ENCODE results near the gene PGBD5.

Gene PGBD5

GRCh38 chr1:230276401-230276800 lies 149.7 kb downstream of the PGBD5 start:
- TF ChIP-seq, protein P1, sequence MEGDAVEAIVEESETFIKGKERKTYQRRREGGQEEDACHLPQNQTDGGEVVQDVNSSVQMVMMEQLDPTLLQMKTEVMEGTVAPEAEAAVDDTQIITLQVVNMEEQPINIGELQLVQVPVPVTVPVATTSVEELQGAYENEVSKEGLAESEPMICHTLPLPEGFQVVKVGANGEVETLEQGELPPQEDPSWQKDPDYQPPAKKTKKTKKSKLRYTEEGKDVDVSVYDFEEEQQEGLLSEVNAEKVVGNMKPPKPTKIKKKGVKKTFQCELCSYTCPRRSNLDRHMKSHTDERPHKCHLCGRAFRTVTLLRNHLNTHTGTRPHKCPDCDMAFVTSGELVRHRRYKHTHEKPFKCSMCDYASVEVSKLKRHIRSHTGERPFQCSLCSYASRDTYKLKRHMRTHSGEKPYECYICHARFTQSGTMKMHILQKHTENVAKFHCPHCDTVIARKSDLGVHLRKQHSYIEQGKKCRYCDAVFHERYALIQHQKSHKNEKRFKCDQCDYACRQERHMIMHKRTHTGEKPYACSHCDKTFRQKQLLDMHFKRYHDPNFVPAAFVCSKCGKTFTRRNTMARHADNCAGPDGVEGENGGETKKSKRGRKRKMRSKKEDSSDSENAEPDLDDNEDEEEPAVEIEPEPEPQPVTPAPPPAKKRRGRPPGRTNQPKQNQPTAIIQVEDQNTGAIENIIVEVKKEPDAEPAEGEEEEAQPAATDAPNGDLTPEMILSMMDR (IDR thresholded peaks at IDR 0.05; ENCODE audit: low read depth, low read length), result no peak
- DNase-seq (ENCODE audit: low read depth, low spot score), result no peak
- H3K4me3 ChIP-seq (ENCODE audit: low read depth, low read length), result no peak overlapping the region
- in situ Hi-C loops (cut with HindIII; ENCODE audit: low sequenced_read_pairs), result no loop called here

DNA sequence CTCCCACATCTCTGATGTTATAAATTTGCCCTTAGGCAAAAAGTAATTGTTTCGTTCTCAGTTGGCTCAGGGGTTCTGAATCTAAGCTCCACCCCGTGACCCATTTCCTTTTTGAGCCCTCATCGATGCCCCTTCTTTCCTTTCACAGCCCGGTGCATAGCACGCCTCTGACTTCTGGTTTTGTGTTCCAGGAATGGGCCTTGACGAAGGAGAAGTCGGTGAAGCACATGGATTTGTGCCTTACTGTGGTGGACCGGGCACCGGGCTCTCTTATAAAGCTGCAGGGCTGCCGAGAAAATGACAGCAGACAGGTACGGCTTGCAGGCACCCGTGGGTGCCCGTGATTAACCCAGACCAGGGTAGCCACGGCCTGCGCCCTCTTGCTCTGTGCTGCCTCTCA lies 151.9 kb downstream of the PGBD5 start:
- no peak overlapping the region for H3K4me3 ChIP-seq (ENCODE audit: low read depth, low read length)
- no peak for DNase-seq (ENCODE audit: low read depth, low spot score)
- TF ChIP-seq, protein P1 (IDR thresholded peaks at IDR 0.05; ENCODE audit: low read depth, low read length), result no peak
- in situ Hi-C loops (cut with HindIII; ENCODE audit: low sequenced_read_pairs), result no loop called here

- TF ChIP-seq, protein P1 (IDR thresholded peaks at IDR 0.05; ENCODE audit: low read depth, low read length), result no peak
Measured at GRCh38 chr1:230273141-230273710, 152.9 kb downstream of the PGBD5 start.

GRCh38 chr1:230272557-230272956 lies 153.6 kb downstream of the PGBD5 start:
- TF ChIP-seq, protein P1 (IDR thresholded peaks at IDR 0.05; ENCODE audit: low read depth, low read length), result no peak
- in situ Hi-C loops (cut with HindIII; ENCODE audit: low sequenced_read_pairs), result no loop called here
- no peak overlapping the region for H3K4me3 ChIP-seq (ENCODE audit: low read depth, low read length)
- DNase-seq (ENCODE audit: low read depth, low spot score), result no peak

More at GRCh38 chr1:230273141-230273710, 152.9 kb downstream of the PGBD5 start:
- no peak overlapping the region for H3K4me3 ChIP-seq (ENCODE audit: low read depth, low read length)
- no peak for DNase-seq (ENCODE audit: low read depth, low spot score)
- in situ Hi-C loops (cut with HindIII; ENCODE audit: low sequenced_read_pairs), result no loop called here

DNA sequence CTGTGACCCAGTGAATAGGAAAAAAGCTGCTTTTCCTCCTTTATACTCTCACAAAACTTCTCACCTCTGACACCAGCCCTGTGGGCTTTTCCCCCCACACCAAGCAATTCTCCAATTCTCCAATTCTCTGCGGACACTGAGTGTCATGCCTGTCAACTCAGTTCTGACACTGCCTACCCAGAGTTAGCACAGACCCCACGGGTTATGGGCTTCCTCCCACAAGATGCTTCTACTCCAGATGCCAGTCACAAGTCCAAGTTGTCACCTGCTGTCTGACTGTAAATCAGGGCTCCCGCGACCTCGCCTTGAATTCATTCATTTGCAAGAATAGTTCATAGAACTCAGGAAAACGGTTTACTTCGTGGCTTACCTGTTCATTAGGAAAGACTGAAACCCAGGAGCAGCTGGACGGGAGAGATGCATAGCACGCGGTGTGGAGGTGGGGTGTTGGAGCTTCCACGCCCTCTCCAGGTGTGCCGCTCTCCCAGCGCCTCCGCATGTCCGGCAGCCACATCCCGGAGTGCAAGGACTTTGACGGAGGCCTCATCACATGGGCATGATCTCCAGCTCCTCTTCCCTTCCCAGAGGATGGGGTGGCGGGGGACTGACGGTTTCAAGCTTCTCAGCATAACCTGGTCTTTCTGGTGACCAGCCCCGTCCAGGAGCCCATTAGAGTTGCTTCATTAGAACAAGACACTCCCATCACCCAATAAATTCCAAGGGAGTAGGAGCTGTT lies 154.7 kb downstream of the PGBD5 start:
- in situ Hi-C loops (cut with HindIII; ENCODE audit: low sequenced_read_pairs), result no loop called here
- no peak for DNase-seq (ENCODE audit: low read depth, low spot score)
- no peak overlapping the region for H3K4me3 ChIP-seq (ENCODE audit: low read depth, low read length)
- TF ChIP-seq, protein P1 (IDR thresholded peaks at IDR 0.05; ENCODE audit: low read depth, low read length), result no peak

- TF ChIP-seq, protein P1 (IDR thresholded peaks at IDR 0.05; ENCODE audit: low read depth, low read length), result no peak
- in situ Hi-C loops (cut with HindIII; ENCODE audit: low sequenced_read_pairs), result no loop called here
- DNase-seq (ENCODE audit: low read depth, low spot score), result no peak
Measured at GRCh38 chr1:230270559-230271281, 155.4 kb downstream of the PGBD5 start.

More at GRCh38 chr1:230270559-230271281, 155.4 kb downstream of the PGBD5 start:
- no peak overlapping the region for H3K4me3 ChIP-seq (ENCODE audit: low read depth, low read length)

Measured in astrocyte of the spinal cord (primary cell).